SK-N-SH (cell line): Measurements from ENCODE around the gene AHR.

Source experiments
- EP300 ChIP-seq, 2 experiments: IDR thresholded peaks; 2 replicates each; pipeline versions ENCODE4 v1.4.0 to v1.6.1; 2012; ENCODE audit warnings: borderline replicate concordance in 1 of 2, low read depth in 1 of 2, low read length in 1 of 2
- GABPA ChIP-seq: IDR thresholded peaks from 2 replicates; pipeline ENCODE4 v1.4.0; 2012; ENCODE audit warnings: low read depth, mild to moderate bottlenecking
- POLR2AphosphoS5 ChIP-seq: IDR thresholded peaks from 2 replicates; pipeline ENCODE4 v1.6.1; 2012; ENCODE audit warnings: low read depth, low read length
- RAD21 ChIP-seq: IDR thresholded peaks from 2 replicates; pipeline ENCODE4 v1.6.1; 2012; ENCODE audit warnings: mild to moderate bottlenecking, low read length
- TAF1 ChIP-seq: IDR thresholded peaks from 2 replicates; pipeline ENCODE4 v1.6.1; 2012; ENCODE audit warnings: low read depth, mild to moderate bottlenecking, low read length, moderate library complexity, borderline replicate concordance
- TCF12 ChIP-seq: IDR thresholded peaks from 2 replicates; pipeline ENCODE4 v1.4.0; 2012
- TEAD4 ChIP-seq: IDR thresholded peaks from 2 replicates; pipeline ENCODE4 v1.4.0; 2012; ENCODE audit warnings: mild to moderate bottlenecking, borderline replicate concordance; ENCODE audit not compliant: insufficient read depth
- YY1 ChIP-seq: IDR thresholded peaks from 2 replicates; pipeline ENCODE4 v1.4.0; 2012; ENCODE audit warnings: low read depth, mild to moderate bottlenecking
- TF ChIP-seq, protein P1 (sequence below): fragments of 200-600 bp; sonication (generic); IDR thresholded peaks from 2 replicates; pipeline ENCODE4 v1.6.1; 2017; ENCODE audit warnings: antibody characterized with exemption, mild to moderate bottlenecking, moderate library complexity
- TF ChIP-seq, protein P2 (sequence below): IDR thresholded peaks from 2 replicates; pipeline ENCODE4 v1.4.0; 2012; ENCODE audit warnings: low read depth
- TF ChIP-seq, protein P3 (sequence below): IDR thresholded peaks from 2 replicates; pipeline ENCODE4 v1.4.0; 2012; ENCODE audit warnings: low read depth, borderline replicate concordance

DNA sequence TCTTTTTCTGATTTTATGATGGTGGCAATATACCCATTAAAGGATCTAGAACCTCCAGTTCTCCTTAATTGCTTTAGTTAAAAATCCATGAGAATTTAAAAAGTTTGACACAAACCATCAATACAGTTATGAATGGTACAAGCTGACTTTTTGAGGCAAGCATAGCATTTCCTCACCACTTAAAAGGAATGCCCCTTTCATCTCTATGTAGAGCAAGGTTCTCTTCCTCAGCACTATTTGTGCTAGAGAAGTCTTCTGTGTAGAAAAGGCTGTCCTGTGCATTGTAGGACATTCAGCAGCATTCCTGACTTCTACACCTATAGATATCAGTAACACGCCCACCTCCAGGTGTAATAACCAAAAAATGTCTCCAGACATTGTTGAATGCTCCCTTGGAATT, 67.3 kb downstream of the AHR start:
- TF ChIP-seq, protein P1, sequence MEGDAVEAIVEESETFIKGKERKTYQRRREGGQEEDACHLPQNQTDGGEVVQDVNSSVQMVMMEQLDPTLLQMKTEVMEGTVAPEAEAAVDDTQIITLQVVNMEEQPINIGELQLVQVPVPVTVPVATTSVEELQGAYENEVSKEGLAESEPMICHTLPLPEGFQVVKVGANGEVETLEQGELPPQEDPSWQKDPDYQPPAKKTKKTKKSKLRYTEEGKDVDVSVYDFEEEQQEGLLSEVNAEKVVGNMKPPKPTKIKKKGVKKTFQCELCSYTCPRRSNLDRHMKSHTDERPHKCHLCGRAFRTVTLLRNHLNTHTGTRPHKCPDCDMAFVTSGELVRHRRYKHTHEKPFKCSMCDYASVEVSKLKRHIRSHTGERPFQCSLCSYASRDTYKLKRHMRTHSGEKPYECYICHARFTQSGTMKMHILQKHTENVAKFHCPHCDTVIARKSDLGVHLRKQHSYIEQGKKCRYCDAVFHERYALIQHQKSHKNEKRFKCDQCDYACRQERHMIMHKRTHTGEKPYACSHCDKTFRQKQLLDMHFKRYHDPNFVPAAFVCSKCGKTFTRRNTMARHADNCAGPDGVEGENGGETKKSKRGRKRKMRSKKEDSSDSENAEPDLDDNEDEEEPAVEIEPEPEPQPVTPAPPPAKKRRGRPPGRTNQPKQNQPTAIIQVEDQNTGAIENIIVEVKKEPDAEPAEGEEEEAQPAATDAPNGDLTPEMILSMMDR: no peak
- TF ChIP-seq TEAD4 (no peak), TCF12 (no peak), POLR2AphosphoS5 (no peak), GABPA (no peak), YY1 (no peak), TAF1 (no peak), EP300 (IDR thresholded peaks at IDR 0.05; ENCODE audit: borderline replicate concordance in 1 of 2, low read depth in 1 of 2, low read length in 1 of 2) (no peak), RAD21 (no peak)
- TF ChIP-seq, protein P2, sequence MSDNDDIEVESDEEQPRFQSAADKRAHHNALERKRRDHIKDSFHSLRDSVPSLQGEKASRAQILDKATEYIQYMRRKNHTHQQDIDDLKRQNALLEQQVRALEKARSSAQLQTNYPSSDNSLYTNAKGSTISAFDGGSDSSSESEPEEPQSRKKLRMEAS: no peak
- TF ChIP-seq, protein P3, sequence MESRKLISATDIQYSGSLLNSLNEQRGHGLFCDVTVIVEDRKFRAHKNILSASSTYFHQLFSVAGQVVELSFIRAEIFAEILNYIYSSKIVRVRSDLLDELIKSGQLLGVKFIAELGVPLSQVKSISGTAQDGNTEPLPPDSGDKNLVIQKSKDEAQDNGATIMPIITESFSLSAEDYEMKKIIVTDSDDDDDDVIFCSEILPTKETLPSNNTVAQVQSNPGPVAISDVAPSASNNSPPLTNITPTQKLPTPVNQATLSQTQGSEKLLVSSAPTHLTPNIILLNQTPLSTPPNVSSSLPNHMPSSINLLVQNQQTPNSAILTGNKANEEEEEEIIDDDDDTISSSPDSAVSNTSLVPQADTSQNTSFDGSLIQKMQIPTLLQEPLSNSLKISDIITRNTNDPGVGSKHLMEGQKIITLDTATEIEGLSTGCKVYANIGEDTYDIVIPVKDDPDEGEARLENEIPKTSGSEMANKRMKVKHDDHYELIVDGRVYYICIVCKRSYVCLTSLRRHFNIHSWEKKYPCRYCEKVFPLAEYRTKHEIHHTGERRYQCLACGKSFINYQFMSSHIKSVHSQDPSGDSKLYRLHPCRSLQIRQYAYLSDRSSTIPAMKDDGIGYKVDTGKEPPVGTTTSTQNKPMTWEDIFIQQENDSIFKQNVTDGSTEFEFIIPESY: no peak
